K562 (cell line): ENCODE results near the gene FGF21. TPM values are rescaled to one million over a fixed set of nuclear protein-coding genes. Genes with fewer than 3 reads are reported as not detected.

ENCODE experiments used
- ATAC-seq: fragments of 200-7000 bp; cut with Tn5 transposase; 3 replicates; pipeline ENCODE4 v1.9.1; 2020; ENCODE audit warnings: moderate library complexity
- BruUV-seq: library from RNA; stranded (reverse); fragments of 400-500 nt; replicated peaks from 2 replicates; lab custom pipeline; 2021; lab: Mats Ljungman, UMichigan
- CTCF ChIA-PET: fragments of 300-600 bp; formaldehyde crosslinking; extraction: SDS; loops from one replicate; lab custom pipeline; 2021; ENCODE audit warnings: low intra/inter-chr PET ratio; lab: Yijun Ruan, JAX
- POLR2A ChIA-PET: fragments of 300-600, 350-650 bp; sonication (Branson Sonifier 250); formaldehyde crosslinking; extraction: SDS; loops from one replicate; lab custom pipeline; 2021; ENCODE audit warnings: antibody characterized with exemption, inconsistent platforms; lab: Yijun Ruan, JAX
- DNase-seq, 4 experiments: peaks; one replicate each; pipeline versions ENCODE4 v3.0.0 to v3.0.0-alpha.2; 2011 to 2018; ENCODE audit warnings: low spot score in 3 of 4, mixed read lengths in 3 of 4; ENCODE audit errors: extremely low read depth in 1 of 4
- FAIRE-seq: peaks from 2 replicates; lab custom pipeline; 2011; peaks lifted over from hg19 to GRCh38; lab: Jason Lieb, UNC
- H2AFZ ChIP-seq: 2 replicates; pipeline ENCODE4 v1.6.0; 2011; ENCODE audit warnings: low read depth, low read length, control low read depth, inconsistent platforms
- H3K27ac ChIP-seq: fragments of 200-600 bp; 3 replicates; pipeline ENCODE4 v1.8.0; 2011; ENCODE audit warnings: low read depth, mild to moderate bottlenecking, control low read depth, inconsistent platforms, low read length, moderate library complexity, mixed read lengths; ENCODE audit errors: extremely low read depth
- H3K27me3 ChIP-seq, 2 experiments: fragments of 300-600 bp in 1 of 2; 2 replicates in 1 of 2; 3 replicates in 1 of 2; pipeline versions ENCODE4 v1.6.0 to v1.8.0; 2011; ENCODE audit warnings: inconsistent platforms in 2 of 2, low read length in 2 of 2, mild to moderate bottlenecking in 1 of 2, mixed read lengths in 1 of 2, moderate library complexity in 1 of 2; ENCODE audit not compliant: control insufficient read depth in 2 of 2, insufficient read depth in 2 of 2
- H3K36me3 ChIP-seq: fragments of 300-600 bp; 3 replicates; pipeline ENCODE4 v1.8.0; 2011; ENCODE audit warnings: mild to moderate bottlenecking, low read length, inconsistent platforms; ENCODE audit not compliant: control insufficient read depth, insufficient read depth
- H3K4me1 ChIP-seq, 2 experiments: fragments of 200-600 bp in 1 of 2; replicated peaks in 1 of 2; 2 replicates in 1 of 2; 3 replicates in 1 of 2; pipeline versions ENCODE4 v1.5.1 to v1.8.0; 2011; ENCODE audit warnings: inconsistent platforms in 2 of 2, low read length in 2 of 2, mild to moderate bottlenecking in 1 of 2, mixed read lengths in 1 of 2, moderate library complexity in 1 of 2; ENCODE audit not compliant: control insufficient read depth in 2 of 2, insufficient read depth in 2 of 2
- H3K4me2 ChIP-seq: 2 replicates; pipeline ENCODE4 v1.6.1; 2011; ENCODE audit warnings: low read length, control low read depth, inconsistent platforms, mixed read lengths; ENCODE audit not compliant: insufficient read depth
- H3K4me3 ChIP-seq: fragments of 200-600 bp; sonication (generic), shearing (Covaris generic); 2 replicates; pipeline ENCODE4 v1.5.1; 2016; ENCODE audit warnings: control low read depth, inconsistent platforms
- H3K79me2 ChIP-seq: fragments of 200-600 bp; 3 replicates; pipeline ENCODE4 v1.8.0; 2011; ENCODE audit warnings: low read length, inconsistent platforms; ENCODE audit not compliant: control insufficient read depth, insufficient read depth
- H3K9ac ChIP-seq, 2 experiments: 2 replicates each; pipeline versions ENCODE4 v1.6.0 to v1.6.1; 2011; ENCODE audit warnings: low read depth in 2 of 2, low read length in 2 of 2, control low read depth in 1 of 2, inconsistent platforms in 1 of 2, mild to moderate bottlenecking in 1 of 2, mixed read lengths in 1 of 2; ENCODE audit not compliant: insufficient read depth in 1 of 2
- H3K9me1 ChIP-seq: one replicate; pipeline ENCODE4 v1.6.0; 2011; ENCODE audit warnings: inconsistent platforms, mild to moderate bottlenecking, low read length, moderate library complexity; ENCODE audit not compliant: control insufficient read depth, insufficient read depth
- H3K9me3 ChIP-seq: replicated peaks from 2 replicates; pipeline ENCODE4 v1.5.1; 2011; ENCODE audit warnings: low read depth, low read length, inconsistent platforms; ENCODE audit not compliant: control insufficient read depth, insufficient read depth
- H4K20me1 ChIP-seq: replicated peaks from 2 replicates; pipeline ENCODE4 v1.6.1; 2011; ENCODE audit warnings: low read length, inconsistent platforms, mixed read lengths; ENCODE audit not compliant: control insufficient read depth, insufficient read depth
- ATF4 ChIP-seq: fragments of 450-650 bp; formaldehyde crosslinking; IDR thresholded peaks from 2 replicates; pipeline ENCODE4 v1.4.0; 2022; ENCODE audit warnings: mild to moderate bottlenecking, moderate library complexity
- CHD1 ChIP-seq: fragments of 200-600 bp; sonication (generic); IDR thresholded peaks from one replicate; pipeline ENCODE4 v1.6.1; 2012; ENCODE audit warnings: mild to moderate bottlenecking, moderate library complexity, low read length, inconsistent platforms
- DDX20 ChIP-seq: fragments of 450-650 bp; IDR thresholded peaks from 2 replicates; pipeline ENCODE4 v1.6.1; 2016; ENCODE audit warnings: missing genetic modification characterization, low read depth, mild to moderate bottlenecking, missing compliant biosample characterization, moderate library complexity
- E2F4 ChIP-seq: sonication (generic); formaldehyde crosslinking; IDR thresholded peaks from 2 replicates; pipeline ENCODE4 v1.8.0; 2022; ENCODE audit warnings: mild to moderate bottlenecking, low read depth, missing genetic modification reagents
- ID3 ChIP-seq, 2 experiments: fragments of 250-450 bp in 1 of 2; fragments of 450-650 bp in 1 of 2; sonication (Bioruptor Pico) in 1 of 2; IDR thresholded peaks; 2 replicates each; pipeline versions ENCODE4 v1.6.1 to v1.8.0; 2016 to 2021; ENCODE audit warnings: mild to moderate bottlenecking in 2 of 2, moderate library complexity in 2 of 2, missing compliant biosample characterization in 1 of 2, missing genetic modification characterization in 1 of 2
- MEIS2 ChIP-seq: fragments of 450-650 bp; IDR thresholded peaks from 2 replicates; pipeline ENCODE4 v1.6.1; 2014; ENCODE audit warnings: mild to moderate bottlenecking; ENCODE audit not compliant: partially characterized antibody
- MTA1 ChIP-seq: fragments of 450-650 bp; IDR thresholded peaks from 2 replicates; pipeline ENCODE4 v1.6.1; 2017; ENCODE audit warnings: borderline replicate concordance
- NKRF ChIP-seq: fragments of 450-650 bp; IDR thresholded peaks from 2 replicates; pipeline ENCODE4 v1.6.1; 2016; ENCODE audit warnings: borderline replicate concordance
- NR1H2 ChIP-seq: sonication (generic); formaldehyde crosslinking; IDR thresholded peaks from 2 replicates; pipeline ENCODE4 v1.4.0; 2020; ENCODE audit warnings: mild to moderate bottlenecking, missing genetic modification reagents
- ZNF263 ChIP-seq: sonication (generic); formaldehyde crosslinking; IDR thresholded peaks from 2 replicates; pipeline ENCODE4 v1.8.0; 2022; ENCODE audit warnings: mild to moderate bottlenecking, missing genetic modification reagents, borderline replicate concordance
- WGBS: fragments of 100-300 bp; shearing (Covaris generic); methylation state at CpG from one replicate; pipeline ENCODE4 v1.1.6; 2016; ENCODE audit warnings: low coverage, mixed read lengths; ENCODE audit not compliant: insufficient coverage; ENCODE audit errors: missing lambda C conversion rate; 5-methylcytosine and 5-hydroxymethylcytosine counted together
- in situ Hi-C: fragments of 300-500 bp; cut with MboI; formaldehyde crosslinking; loops from 4 replicates; pipeline ENCODE4 v1.15.0; 2018; ENCODE audit warnings: inconsistent platforms, mixed read lengths
- intact Hi-C: fragments of 100-400 bp; cut with micrococcal nuclease; formaldehyde crosslinking; loops from 2 replicates; pipeline ENCODE4 v1.14.2; 2022
- polyA plus RNA-seq, 8 experiments: library from polyadenylated mRNA; depleted of rRNA in 4 of 8; stranded (reverse) in 5 of 8; unstranded in 3 of 8; fragments of >200 nt; fragmentation: Nextera tagmentation in 2 of 8; fragmentation: Illumina TruSeq in 1 of 8; extraction: Ambion mirVana in 2 of 8; extraction: Trizol in 1 of 8; gene quantifications; 2 replicates each; pipeline versions ENCODE4 v1.2.1 to v1.2.3, GENCODE V29; 2011 to 2014; ENCODE audit warnings: inconsistent platforms in 1 of 8, missing spikeins in 1 of 8
- total RNA-seq, 7 experiments: library from RNA; depleted of rRNA in 6 of 7; stranded (reverse); fragments of >200 nt in 6 of 7; fragmentation: Illumina TruSeq in 2 of 7; extraction: Trizol in 2 of 7; gene quantifications; 2 replicates each; pipeline versions ENCODE4 v1.2.1 to v1.2.3, GENCODE V29; 2011 to 2021; ENCODE audit warnings: low replicate concordance in 1 of 7

FGF21 gene
- total and polyA plus RNA-seq, 9 of the 15 experiments (the other 6 are each of a cell fraction or from before 2014, with no cell fraction given) = 0.04 to 0.77 (median 0.09) TPM; not detected in 6

DNA sequence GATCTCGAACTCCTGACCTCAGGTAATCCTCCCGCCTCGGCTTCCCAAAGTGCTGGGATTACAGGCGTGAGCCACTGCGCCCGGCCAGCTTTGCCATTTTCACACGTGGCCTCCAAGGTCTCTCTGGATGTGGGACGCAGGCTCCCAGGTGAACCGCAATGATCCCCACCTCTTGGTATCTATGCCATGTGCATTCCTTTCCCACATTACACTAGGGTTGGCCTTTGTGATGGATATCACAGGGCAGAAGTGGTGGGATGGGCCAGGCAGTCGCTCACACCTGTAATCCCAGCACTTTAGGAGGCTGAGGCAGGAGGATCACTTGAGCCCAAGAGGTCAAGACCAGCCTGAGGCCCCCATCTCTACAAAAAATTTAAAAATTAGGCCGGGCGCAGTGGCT lies 22.4 kb downstream of the FGF21 start:
- no peak overlapping the region for H3K4me3 ChIP-seq
- 74% methylated on average over 10 of the region's 12 CpGs for WGBS
- H3K79me2 ChIP-seq = no peaks in the 10 kb centered on the region
- intact Hi-C loops = no loop called here
- in situ Hi-C loops = no loop called here
- no peaks in the 10 kb centered on the region for H4K20me1 ChIP-seq
- TF ChIP-seq CHD1 (no peak), ATF4 (CRISPR knock-in tag) (no peak)
- no peak for FAIRE-seq
- no peaks in the 10 kb centered on the region for H3K27me3 ChIP-seq
- no peak overlapping the region for H3K9ac ChIP-seq
- no peaks in the 10 kb centered on the region for H3K9me1 ChIP-seq
- H3K4me1 ChIP-seq = peaks cover 18 to 25% of the 10 kb centered on the region in 2 experiments
- H3K4me2 ChIP-seq = no peak overlapping the region
- H3K9me3 ChIP-seq = no peaks in the 10 kb centered on the region
- no peaks in the 10 kb centered on the region for H3K36me3 ChIP-seq
- no peak overlapping the region for H2AFZ ChIP-seq
- ChIA-PET CTCF (no interaction called here), POLR2A (no interaction called here)
- no TSS peak for BruUV-seq
- no peak for DNase-seq
- no peak for ATAC-seq
- H3K27ac ChIP-seq = no peak overlapping the region

DNA sequence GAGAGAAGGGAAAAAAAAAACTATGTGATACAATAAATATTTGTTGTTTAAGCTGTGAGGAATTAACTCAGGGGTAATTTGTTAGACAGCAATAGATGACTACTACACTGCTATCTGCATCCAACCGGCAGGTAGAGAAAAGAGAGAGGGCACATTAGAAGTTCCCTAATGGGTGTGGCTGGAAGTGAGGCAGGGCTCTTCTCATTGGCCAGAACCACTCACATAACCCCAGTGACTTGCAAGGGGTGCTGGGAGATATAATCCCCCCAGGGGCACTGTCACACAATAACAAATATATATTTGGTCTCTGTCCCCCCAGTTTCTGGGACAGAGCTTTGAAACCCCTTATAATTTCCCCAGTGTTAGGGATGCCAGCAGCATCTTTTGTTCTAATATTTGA lies 24.3 kb downstream of the FGF21 start:
- no peak for FAIRE-seq
- BruUV-seq = no TSS peak
- H4K20me1 ChIP-seq = no peaks in the 10 kb centered on the region
- no peak overlapping the region for H3K27ac ChIP-seq
- H3K9me1 ChIP-seq = no peaks in the 10 kb centered on the region
- peak; percentile 46 to 70 (median 54) for DNase-seq
- no peak overlapping the region for H3K4me3 ChIP-seq
- H3K4me1 ChIP-seq = peaks cover 22 to 30% of the 10 kb centered on the region in 2 experiments
- WGBS = 32% methylated on average over 1 of the region's 1 CpG
- no peaks in the 10 kb centered on the region for H3K36me3 ChIP-seq
- in situ Hi-C loops = loop anchor here (5.0 kb wide), 1 partner anchor 132 kb away; the partner anchor contains the start of gene CA11
- no peak overlapping the region for H3K9ac ChIP-seq
- intact Hi-C loops = loop anchor here (2.0 to 10.0 kb wide), 4 partner anchors 25 to 445 kb away; partner anchors contain the start of genes FGF21 and RASIP1
- peak; percentile 28; the same call in 1 of the 3 replicates for ATAC-seq
- H3K9me3 ChIP-seq = no peaks in the 10 kb centered on the region
- no peaks in the 10 kb centered on the region for H3K79me2 ChIP-seq
- H2AFZ ChIP-seq = no peak overlapping the region
- ChIA-PET CTCF (no interaction called here), POLR2A (interaction anchor here (0.6 to 2.0 kb wide), 5 partner anchors 9 to 113 kb away, joined by 3 to 6 read pairs (median 3); partner anchors contain the start of gene IZUMO1)
- H3K4me2 ChIP-seq = no peak overlapping the region
- H3K27me3 ChIP-seq = no peaks in the 10 kb centered on the region
- TF ChIP-seq DDX20 (tag) = no peak
- no peak for TF ChIP-seq MEIS2
- TF ChIP-seq ZNF263 (CRISPR knock-in tag) = no peak
- no peak for TF ChIP-seq NKRF
- no peak for TF ChIP-seq ID3 (CRISPR knock-in tag; IDR thresholded peaks at IDR 0.05)
- no peak for TF ChIP-seq ID3 (tag; IDR thresholded peaks at IDR 0.05)
- no peak for TF ChIP-seq MTA1
- TF ChIP-seq NR1H2 = no peak
- no peak for TF ChIP-seq E2F4 (CRISPR knock-in tag)
